Measurements from ENCODE around the gene CYBA. TPM values are rescaled to one million over a fixed set of nuclear protein-coding genes. Genes with fewer than 3 reads are reported as not detected.
A peak's percentile ranks its signal among the peaks of the same experiment; 100 is the strongest.

Gene CYBA
- total and polyA plus RNA-seq, 2 of the 4 experiments (the other 2 are of a cell fraction), result 65.6 to 169 TPM

- TF ChIP-seq SMC3 (IDR thresholded peaks at IDR 0.05; ENCODE audit: low read depth, low read length), result no peak
These were observed 35.9 kb downstream of the CYBA start (continued) for GRCh38 chr16:88614818-88615580.

GRCh38 chr16:88613911-88614817, 36.7 kb downstream of the CYBA start:
- intact Hi-C loops (cut with micrococcal nuclease) (no loop called here), dilution Hi-C loops (cut with HindIII; ENCODE audit: low sequenced_read_pairs, unreplicated experiment) (no loop called here), in situ Hi-C loops (cut with MboI; ENCODE audit: low sequenced_read_pairs) (no loop called here)
- H3K14ac ChIP-seq (replicated peaks; ENCODE audit: low read depth, low read length), result no peak overlapping the region
- no peaks in the 10 kb centered on the region for H3K27me3 ChIP-seq (ENCODE audit: control insufficient read depth, insufficient read depth, low read length)
- H3K27ac ChIP-seq (ENCODE audit: insufficient read depth, low read length), result peak overlapping the region; percentile 32
- no peak overlapping the region for H3K4me2 ChIP-seq (ENCODE audit: low read depth, low read length)
- H4K91ac ChIP-seq (ENCODE audit: insufficient read depth, low read depth, low read length), result peak overlapping the region; percentile 72
- H2BK15ac ChIP-seq (ENCODE audit: low read depth, low read length), result no peak overlapping the region
- TF ChIP-seq NFE2L2 (IDR thresholded peaks at IDR 0.05; ENCODE audit: low read depth, low read length) (no peak), CHD1 (IDR thresholded peaks at IDR 0.05; ENCODE audit: low read depth, low read length) (no peak), MAFK (IDR thresholded peaks at IDR 0.05; ENCODE audit: low read depth, low read length) (no peak), RAD21 (IDR thresholded peaks at IDR 0.05; ENCODE audit: low read length) (no peak), RFX5 (IDR thresholded peaks at IDR 0.05; ENCODE audit: low read depth, low read length) (no peak), MAZ (IDR thresholded peaks at IDR 0.05; ENCODE audit: borderline replicate concordance, low read depth, low read length) (no peak), MXI1 (IDR thresholded peaks at IDR 0.05; ENCODE audit: borderline replicate concordance, low read depth, low read length) (no peak), RCOR1 (IDR thresholded peaks at IDR 0.05; ENCODE audit: insufficient replicate concordance, low read length) (no peak)
- TF ChIP-seq, protein P1, sequence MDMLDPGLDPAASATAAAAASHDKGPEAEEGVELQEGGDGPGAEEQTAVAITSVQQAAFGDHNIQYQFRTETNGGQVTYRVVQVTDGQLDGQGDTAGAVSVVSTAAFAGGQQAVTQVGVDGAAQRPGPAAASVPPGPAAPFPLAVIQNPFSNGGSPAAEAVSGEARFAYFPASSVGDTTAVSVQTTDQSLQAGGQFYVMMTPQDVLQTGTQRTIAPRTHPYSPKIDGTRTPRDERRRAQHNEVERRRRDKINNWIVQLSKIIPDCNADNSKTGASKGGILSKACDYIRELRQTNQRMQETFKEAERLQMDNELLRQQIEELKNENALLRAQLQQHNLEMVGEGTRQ (IDR thresholded peaks at IDR 0.05; ENCODE audit: low read depth, low read length), result no peak
- peaks cover 75% of the 10 kb centered on the region for H4K20me1 ChIP-seq (ENCODE audit: insufficient read depth, low read length)
- POLR2A ChIA-PET (ENCODE audit: unreplicated experiment), result no interaction called here
- H3K4me3 ChIP-seq (ENCODE audit: insufficient read depth, low read depth, low read length), result no peak overlapping the region
- H3K4me1 ChIP-seq (ENCODE audit: control insufficient read depth, insufficient read depth, low read length), result peaks cover 23% of the 10 kb centered on the region
- H2AK9ac ChIP-seq (replicated peaks; ENCODE audit: low read depth, low read length, poor library complexity), result no peak overlapping the region
- peak overlapping the region; percentile 52 for H3K4ac ChIP-seq (ENCODE audit: low read depth, low read length)
- H4K5ac ChIP-seq (ENCODE audit: low read depth, low read length), result peak overlapping the region; percentile 33; the same call in 1 of the 2 replicates
- H4K8ac ChIP-seq (ENCODE audit: low read depth in 2 of 2, low read length in 2 of 2), result peak overlapping the region; percentile 24 to 36; a peak in 2 of 4 replicates
- ATAC-seq (ENCODE audit: low read depth) (peak; percentile 58), DNase-seq (peak; percentile 45)
- no peak overlapping the region for H2AFZ ChIP-seq (replicated peaks; ENCODE audit: low read length, poor library complexity)
- peaks cover 29% of the 10 kb centered on the region for H3K36me3 ChIP-seq (ENCODE audit: control insufficient read depth, insufficient read depth, low read length)
- WGBS, 2 experiments (ENCODE audit: extremely low coverage in 2 of 2, insufficient read length in 1 of 2), result 93% methylated on average over 10 of the region's 19 CpGs; no CpG with 5 or more reads in 1 of the 2 experiments
- peaks cover 5 to 68% of the 10 kb centered on the region in 2 experiments; a peak in 3 of 4 replicates for H3K79me1 ChIP-seq (ENCODE audit: low read depth in 1 of 2, low read length in 2 of 2)
- no TSS peak for BruUV-seq (replicated peaks)
- no peaks in the 10 kb centered on the region for H3K9me3 ChIP-seq (ENCODE audit: control insufficient read depth, insufficient read depth, low read length)
- CTCF ChIA-PET, result no interaction called here
- H3K9ac ChIP-seq (ENCODE audit: low read depth, low read length), result no peak overlapping the region
- peaks cover 24% of the 10 kb centered on the region for H3K9me1 ChIP-seq (ENCODE audit: insufficient read depth, low read length)
- H3K23ac ChIP-seq (ENCODE audit: low read depth, low read length), result 0 out of 2 replicates have a peak overlapping the region, but pooled peaks have one; percentile 3
- peak overlapping the region; percentile 1; the same call in 1 of the 2 replicates for H3K18ac ChIP-seq (ENCODE audit: low read depth, low read length)
- peak overlapping the region; percentile 23; the same call in 1 of the 2 replicates for H2BK20ac ChIP-seq (ENCODE audit: low read depth, low read length)
- no peak overlapping the region; the same call in 1 of the 2 replicates for H3K56ac ChIP-seq (ENCODE audit: extremely low read depth, insufficient read depth, low read length)
- H2AK5ac ChIP-seq (ENCODE audit: low read depth, low read length), result 0 out of 2 replicates have a peak overlapping the region, but pooled peaks have one; percentile 17
- H2BK5ac ChIP-seq (ENCODE audit: low read depth, low read length, poor library complexity, severe bottlenecking), result peak overlapping the region; percentile 56
- H2BK120ac ChIP-seq (ENCODE audit: low read depth, low read length), result peak overlapping the region; percentile 35

Data from IMR-90 (cell line).